CD4-positive, alpha-beta T cell treated with Interleukin-4 for 1 hour (primary cell): ENCODE results near the gene PTPRD.

ENCODE experiments used
- DNase-seq, 2 donors: peaks; one replicate each; pipeline ENCODE4 v3.0.0-alpha.2; 2020 to 2022

Gene PTPRD

DNA sequence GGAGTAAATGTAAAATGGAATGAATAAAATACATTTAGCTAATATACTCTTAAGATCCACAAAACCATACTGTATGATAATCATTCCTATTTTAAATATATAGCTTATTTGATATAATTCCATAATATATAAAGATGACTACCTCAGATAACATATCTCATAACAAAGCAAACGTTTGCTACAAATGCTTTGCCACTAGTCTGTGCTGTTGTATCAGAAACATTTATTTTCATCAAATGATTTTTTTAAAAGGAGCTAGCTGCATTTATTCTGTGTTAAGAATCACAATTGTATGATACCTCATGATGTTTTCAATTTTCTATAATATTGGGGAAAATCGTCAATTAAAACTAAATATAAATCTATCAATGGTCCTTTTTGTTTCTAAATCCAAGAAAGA is 567.2 kb downstream of the PTPRD start:
- no peak for DNase-seq

DNA sequence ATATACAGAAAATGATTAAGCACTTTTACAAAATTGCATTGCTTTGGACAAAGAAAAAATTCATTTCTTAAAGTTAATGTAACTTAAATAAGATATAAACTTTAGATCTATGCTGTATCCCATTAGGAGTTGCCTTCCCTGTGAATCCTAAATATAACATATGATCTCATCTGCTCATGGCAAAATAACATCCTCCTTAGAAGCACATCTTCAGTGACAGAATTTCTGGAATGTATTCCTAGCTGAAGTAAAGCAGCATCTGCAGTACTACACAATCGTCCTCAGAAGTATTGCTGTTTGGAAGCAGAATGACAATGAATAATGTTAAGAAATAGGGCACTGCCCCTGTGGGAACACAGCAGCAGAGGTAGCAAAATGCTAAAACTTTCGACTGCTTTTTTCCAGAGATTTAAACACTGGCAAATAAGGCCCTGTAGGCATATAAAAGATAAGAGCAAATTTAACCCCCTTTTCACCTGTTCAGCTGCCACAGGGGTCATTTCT is 571.0 kb downstream of the PTPRD start:
- no peak for DNase-seq

DNA sequence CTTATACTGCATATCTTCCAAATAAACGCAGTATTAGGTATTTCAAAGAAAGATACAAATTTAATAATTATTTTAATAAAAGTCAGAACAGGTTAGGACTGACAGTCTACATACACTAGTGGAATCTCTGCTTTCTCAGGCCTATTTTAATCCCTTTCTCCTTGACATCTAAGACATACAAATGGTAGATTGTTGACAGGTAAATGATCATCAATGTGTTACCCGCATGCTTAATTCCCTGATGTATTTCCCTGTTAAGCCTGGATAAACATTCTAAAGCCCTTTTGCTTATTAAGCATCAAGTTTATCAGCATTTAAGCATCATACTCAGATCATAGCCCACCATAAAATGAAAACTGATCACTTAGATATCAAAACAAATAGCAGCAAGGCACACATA is 576.7 kb downstream of the PTPRD start:
- DNase-seq, result no peak

DNA sequence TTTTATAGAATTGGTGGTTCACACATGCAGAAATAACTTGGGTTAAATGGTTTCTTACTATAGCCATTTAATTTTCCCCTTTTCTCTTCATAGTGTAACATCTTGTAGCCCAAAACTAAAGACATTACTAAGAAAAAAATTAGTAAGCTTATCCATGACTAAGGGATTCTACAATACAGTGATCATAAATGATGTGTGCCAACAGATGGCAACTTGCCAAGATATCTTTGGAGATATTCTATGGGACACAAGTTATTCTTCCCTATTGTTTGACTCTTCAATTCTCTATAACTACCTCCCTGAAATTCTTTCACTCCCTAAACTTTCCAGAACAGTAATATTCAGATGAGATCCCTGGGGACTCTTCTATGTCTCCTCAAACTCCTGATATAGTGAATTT is 580.6 kb downstream of the PTPRD start:
- DNase-seq, result no peak

DNA sequence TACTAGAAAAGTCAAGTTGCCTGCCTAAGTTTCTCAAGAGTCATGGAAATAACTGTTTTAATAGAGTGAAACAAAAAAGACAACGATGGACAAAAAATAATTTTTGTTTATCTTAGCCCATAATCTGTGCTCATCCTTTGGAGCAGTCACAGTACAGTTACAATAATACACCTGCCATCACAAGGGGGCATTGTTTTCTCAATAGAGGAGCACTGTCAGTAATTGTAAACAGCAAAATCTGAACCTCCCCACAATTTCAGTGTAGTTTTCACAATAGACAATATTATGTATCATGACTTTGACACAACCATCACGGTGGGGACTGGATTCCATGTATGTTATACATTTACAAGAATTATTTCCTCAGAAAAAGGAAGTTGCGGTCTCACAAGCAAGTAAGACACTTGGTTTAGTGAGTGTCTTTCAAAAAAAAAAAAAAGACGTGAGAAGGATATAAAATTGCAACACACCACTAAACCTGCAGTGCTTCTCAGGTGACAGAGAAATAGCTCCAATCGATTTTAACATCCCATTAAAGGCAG is 586.3 kb downstream of the PTPRD start:
- DNase-seq, result no peak

DNA sequence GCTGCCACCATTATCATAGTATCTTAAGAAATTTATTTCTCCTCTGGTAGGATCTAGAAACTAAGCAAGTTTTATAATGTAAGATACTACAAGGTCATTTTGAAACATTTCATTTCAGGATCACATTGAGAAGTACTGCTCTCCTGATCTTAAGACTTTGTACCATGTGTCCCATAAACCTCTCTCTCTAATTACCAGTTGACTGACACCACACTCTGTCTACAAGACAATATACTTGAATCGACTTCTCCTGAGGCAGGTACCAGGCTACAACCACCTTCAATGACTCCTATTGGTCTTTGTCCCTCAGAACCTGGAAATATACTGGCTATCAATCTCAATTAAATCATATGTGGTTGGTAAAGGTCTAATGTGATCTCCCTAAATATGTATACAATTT is 597.0 kb downstream of the PTPRD start:
- no peak for DNase-seq

DNA sequence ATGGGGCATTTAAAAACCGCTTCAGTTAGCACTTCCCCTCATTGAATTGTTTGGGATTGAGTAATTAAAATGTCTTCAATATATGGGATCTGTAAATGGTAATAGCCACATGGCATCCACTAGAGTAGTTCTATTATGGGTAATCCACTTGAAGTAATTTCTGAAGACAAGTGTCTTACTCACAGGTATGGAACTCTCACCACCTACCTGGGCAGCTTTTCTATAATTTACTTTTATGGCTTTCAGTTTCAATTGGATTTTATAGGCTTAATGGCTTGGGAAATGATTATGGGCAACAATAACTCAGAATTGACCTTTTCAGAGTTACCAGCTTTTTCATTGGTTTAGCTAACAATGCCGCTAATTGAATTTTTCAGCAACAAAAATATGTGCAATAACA is 597.9 kb downstream of the PTPRD start:
- no peak for DNase-seq

DNA sequence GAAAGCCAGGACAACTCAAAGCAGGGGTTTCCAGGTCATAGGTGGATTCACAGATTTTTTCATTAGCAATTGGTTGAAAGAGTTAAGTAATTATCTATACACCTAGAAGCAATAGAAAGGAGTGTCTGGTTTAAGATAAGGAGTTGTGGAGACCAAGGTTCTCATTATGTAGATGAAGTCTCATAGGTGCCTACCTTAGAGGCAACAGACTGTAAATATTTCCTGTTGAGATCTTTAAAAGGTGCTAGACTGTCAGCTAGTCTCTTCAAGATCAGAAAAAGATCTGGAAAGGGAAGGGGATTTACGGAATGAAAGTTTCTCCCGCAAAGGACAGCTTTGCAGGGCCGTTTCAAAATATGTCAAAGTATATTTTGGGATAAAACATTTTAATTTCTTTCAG is 603.4 kb downstream of the PTPRD start:
- no peak for DNase-seq

DNA sequence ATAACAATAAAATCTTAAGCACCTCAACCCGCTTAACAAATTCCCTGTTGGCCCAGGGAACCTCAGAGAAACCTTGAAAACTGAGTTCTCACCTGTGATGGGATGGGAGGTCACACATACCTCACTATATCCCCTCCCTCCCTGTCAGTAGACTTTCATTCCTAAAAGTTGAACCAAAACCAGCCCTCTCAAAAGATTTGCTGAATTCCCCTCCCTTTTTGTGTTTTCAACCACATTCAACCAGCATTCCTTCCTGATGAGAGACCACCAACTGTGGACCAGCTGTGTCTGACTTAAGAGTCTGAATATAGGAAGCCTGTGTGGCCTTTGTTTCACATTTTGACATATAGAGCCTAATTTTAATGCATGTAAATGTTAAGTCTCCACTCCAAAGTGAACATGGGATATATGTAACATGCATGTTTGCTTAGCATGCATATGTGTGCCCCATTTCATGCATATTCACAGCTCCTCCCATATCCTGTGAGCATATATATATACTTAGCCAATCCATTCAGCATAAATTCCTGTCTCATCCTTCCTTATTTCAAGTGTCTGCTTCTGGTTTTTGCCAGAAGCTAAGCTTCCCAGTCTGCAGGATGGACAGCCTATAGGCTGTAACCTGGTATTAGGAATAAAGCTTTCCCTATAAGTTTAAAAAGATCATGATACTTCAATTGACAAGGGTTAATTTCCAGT is 604.6 kb downstream of the PTPRD start:
- DNase-seq, result no peak

DNA sequence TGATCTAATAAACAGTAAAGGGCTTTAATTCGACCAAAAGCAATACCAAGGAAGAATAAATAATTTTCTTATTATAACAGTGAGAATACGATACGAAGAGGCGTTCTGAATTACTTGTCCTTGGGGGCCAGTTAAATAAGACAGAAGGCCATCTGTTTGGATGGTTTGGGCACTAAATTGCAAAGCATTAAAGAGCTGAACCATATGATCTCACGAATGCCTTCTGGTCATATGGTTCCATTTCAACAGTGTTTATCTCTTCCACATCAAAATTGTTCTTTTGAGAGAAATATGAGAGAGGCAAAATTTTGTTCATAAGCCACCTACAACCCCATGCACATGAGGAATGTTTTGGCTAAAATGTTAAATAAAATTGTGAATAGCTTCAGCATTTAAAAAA is 605.4 kb downstream of the PTPRD start:
- no peak for DNase-seq

DNA sequence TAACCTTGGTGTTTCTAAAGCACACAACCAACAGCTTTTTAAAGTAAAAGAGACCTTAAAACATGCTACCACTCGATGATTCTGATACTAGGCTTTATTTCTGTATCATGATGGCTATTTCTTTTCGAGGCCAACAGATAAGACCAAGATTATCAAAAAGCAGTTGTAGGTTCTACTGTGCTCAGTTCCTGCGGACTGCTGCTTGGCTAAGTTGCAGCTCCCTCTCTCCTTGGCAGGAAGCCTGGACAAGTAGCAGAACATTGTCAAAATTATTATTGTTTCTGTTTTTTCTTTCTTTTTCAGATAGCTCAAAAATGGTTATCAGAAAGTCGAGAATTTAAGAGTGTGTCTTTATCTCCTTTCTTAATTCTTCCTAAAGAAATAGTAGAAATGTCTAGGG is 607.6 kb downstream of the PTPRD start:
- no peak for DNase-seq

DNA sequence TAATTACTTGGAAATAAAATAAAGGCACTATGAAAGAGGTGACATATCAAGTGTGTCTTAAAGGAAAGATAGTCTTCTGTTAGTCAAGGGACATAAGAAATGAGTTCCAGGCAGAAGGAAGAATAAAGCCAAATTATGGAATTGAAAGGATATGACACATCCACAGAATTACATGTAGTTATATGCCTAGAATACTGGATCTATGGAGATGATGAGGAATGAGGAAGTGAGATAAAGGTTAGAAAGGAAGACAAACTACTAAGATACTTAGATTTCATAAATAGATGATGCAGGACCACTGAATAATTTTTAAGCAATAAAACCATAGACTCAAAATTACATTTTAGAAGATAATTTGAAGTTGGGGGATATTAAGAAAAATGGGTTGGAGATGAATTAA is 609.8 kb downstream of the PTPRD start:
- DNase-seq, result no peak

DNA sequence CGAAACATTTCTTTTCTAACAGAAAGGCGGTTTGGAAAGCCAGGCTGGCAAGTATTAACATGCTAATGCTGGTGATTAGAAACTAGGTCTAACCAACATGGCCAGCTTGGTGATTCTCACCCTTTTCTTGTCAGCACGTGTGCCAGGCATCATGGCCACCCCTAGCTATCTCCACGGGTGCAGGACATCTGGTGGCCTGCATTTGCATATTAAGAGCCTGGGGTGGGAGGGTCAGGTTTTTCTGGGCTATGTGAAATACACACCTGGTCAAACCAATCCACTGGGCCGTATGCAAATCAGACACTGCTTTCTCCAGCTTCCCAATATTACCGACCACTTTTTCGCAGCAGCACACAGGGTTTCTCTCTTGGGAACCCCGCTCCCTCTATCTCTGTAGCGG is 612.1 kb downstream of the PTPRD start:
- no peak for DNase-seq

DNA sequence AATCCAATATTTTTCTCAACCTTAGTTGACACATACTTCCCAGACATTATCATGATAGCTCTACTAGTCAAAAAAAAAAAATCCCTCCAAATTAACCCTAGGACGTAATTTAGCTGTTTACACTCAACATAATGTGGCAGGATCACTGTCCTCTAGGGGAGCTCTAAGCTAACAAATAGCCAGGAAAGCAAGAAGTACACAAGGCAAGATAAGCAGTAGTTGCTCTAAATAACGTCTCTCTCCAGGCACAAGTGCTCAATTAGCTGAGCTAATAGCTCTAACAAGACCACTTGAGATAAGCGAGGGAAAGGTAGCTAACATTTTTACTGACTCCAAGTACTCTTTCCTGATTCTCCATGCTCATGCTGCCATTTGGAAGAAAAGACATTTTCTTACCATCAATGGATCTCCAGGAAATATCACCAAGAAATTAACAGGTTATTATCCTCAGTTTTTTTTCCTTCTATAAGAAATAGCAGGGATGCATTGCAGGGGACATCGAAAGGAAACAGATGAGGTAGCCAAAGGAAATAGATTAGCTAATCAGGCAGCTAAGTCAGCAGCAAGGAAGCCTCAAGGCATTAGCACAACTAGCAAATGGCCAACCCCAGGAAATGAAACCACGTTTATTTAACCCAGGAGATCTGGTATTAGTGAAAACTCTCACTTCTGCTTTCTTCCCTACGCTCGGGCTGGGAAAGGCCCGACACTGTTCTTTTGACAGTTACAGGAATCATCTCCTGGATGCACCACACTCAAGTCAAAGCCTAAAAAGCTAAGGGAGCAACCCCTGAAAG is 614.1 kb downstream of the PTPRD start:
- DNase-seq, result no peak

DNA sequence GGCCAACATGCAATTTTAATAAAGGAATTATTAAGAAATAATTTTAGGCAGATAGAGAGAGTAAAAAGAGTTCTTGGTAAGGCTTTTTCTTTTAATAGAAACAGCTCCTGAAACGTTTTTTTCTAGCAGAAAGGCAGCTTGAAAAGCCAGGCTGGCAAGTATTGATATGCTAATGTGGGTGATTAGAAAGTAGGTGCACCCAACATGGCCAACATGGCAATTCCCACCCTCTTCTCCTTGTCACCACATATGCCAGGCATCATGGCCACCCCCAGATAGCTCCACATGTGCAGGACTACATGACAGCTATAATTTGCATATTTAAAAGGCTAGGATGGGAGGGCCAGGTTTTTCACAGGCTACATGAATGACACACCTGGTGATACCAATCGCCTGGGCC is 615.2 kb downstream of the PTPRD start:
- no peak for DNase-seq

DNA sequence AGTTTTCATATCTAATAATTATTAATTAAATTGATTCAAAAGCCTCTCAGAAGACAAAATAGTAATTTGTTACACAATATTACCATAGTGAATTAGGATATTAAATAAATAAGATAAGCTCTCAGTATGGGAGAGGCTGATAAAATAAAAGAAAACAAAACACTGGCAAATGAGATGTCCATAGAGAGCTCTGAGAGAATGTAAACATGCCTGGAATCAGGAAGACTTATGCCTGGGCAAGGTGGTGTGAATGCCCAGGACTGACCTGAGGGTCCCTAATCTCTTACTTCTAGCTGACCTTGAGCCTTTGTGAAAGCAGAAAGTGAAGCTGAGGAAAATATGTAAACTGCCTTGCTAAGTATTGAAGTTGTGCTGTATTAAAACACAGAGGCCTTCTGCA is 616.5 kb downstream of the PTPRD start:
- no peak for DNase-seq

DNA sequence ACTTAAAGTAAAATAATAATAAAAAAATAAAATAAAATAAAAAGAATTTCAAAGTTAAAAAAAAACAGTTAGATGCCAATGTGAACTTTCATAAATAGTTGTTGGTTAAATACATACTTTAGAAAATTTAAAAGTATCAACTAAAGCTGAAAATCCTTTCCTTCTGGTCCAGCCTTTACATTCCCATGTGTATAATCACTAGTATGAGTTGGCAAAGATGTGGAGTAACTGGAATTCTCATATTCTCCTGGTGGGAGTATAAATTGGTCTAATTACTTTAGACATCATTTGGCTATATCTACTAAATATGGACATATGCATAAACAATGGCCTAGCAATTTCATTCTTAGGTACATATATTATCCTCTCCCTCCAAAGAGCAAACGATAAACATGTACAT is 619.9 kb downstream of the PTPRD start:
- no peak for DNase-seq

DNA sequence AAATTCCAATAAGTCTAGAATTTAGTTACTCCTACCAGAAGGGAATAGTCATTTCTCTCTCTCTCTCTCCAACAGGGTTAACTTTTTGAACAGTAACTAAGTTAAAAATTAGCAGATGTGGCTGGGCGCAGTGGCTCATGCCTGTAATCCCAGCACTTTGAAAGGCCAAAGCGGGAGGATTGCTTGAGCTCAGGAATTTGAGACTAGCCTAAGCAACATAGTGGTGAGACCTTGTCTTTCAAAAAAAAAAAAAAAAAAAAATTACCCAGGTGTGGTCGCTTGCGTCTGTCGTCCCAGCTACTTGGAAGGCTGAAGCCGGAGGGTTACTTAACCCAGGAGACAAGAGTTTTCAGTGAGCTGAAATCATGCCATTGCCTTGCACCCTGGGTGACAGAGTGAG is 639.7 kb downstream of the PTPRD start:
- DNase-seq, result no peak

DNA sequence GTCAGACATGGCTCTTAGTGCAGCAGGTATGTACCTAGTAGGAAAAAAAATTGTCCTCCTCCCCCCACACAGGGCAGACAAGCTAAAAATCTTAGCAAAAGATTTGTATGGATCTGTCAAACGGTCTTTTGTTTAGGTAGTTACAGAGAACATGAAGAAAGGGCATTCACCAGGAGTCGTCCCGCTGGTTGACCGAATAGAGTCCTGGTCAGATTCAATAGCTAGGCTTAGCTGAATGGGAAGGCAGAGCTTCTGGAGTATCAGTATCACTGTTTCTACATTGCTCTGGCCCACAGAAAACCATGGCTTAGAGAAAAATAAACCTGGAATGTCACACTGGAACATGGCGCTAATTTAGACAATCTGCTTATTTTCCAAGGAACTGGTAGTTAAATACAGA is 642.3 kb downstream of the PTPRD start:
- DNase-seq, result no peak

DNA sequence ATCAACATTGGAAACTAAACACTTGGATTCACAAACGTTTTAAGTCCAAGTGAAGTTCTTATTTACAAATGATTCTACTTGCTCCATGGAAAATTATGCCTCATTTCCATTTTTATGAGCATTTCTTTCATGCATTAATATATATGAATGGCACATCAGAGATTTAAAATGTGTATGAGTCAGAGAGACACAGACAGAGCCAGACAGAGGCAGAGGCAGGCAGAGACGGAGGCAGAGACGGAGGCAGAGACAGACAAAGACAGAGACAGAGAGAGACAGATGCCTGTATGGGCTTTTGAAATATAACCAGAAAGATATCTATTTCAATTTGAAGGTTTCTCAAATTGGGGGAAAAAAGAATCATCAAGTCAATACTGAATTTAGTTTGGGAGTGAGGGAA is 649.0 kb downstream of the PTPRD start:
- DNase-seq, result no peak

DNA sequence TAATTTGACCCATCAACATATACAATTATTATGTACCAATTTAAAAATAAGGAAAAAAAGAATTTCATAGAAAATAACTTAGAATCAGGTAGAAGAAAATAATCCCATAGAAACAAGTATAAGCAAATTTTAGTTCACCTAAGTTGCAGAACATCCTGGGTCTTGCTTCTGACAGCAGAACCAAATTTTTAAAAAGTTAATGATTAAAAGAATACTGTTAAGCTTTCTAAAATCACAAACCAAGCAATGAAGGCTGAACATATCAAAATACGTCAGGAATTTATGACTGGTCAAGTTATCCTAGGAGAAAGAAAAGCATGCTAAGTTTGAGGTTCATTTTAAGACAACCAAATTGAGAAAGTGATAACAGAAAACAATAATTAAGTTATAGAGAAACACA is 650.9 kb downstream of the PTPRD start:
- DNase-seq, result no peak

DNA sequence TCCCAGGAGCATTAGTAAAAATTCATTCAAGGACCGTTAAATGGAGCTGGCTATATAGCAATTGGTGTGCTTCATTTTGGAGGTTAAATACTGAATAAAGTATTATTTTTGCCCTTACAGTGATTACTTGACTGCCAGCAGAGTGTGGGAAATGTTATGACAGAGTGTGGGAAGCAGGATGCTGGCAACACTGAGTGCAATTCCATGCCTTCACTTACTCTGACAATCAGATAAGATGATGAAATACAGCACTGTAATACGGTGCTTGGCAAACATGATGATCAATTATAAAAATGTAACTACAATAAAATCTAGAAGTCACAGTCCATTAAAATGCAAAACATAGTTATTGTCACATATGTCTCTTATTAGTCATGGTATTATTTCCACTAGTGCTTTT is 651.3 kb downstream of the PTPRD start:
- DNase-seq, result no peak

DNA sequence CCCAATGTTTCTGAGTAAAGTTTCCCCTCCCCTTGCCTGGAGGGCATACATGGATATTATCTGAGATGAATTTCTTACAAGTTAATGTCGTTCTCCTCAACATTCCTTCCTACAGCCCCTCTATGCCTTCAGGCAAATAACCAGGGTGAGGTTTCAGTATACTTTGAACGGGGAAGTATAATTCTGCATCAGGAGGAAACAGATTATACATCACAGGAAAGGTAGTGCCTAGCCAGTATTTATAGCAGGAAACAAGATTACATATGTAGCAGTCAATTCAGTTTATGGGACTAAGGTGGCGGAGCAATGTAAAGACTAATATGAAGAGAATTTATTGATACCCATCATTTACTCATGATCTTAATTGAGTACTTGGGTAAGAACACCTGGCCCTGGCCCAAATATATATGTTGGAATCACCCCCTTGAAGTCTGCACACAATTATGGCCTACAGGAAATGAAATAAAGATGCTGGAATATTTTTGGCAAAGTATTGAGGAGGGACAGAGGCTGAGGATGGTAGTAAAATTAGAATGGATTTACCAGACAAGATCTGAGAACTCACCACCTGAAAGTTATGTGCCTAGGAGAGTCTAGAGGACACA is 661.1 kb downstream of the PTPRD start:
- no peak for DNase-seq

DNA sequence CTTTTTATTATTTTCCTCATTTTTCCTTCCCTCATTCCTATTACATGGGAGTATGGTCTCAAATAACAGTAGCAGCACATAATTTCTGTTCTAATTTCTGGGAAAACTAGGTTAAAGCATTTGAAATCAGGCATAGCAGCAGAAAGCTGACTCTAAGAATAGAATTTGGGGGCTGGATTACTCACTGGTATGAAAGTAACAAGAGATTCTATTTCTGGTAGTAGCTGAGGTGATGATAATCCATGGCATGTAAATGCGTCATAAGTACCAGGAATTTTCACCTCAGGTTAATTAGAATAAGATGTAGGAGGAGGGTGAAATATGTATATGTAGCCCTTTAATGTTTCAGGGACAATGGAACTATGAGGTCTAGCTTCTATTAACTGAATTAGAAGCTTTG is 662.0 kb downstream of the PTPRD start:
- DNase-seq, result no peak
